Medulla oblongata (tissue), 1 donor: Measurements from ENCODE around the gene VPS16.

ENCODE experiments used
- DNase-seq: peaks from one replicate; pipeline ENCODE4 v3.0.0-alpha.2; 2015; ENCODE audit errors: extremely low spot score

VPS16 gene

GRCh38 chr20:2900845-2901592, 60.5 kb downstream of the VPS16 start:
- no peak for DNase-seq

- peak; percentile 36 for DNase-seq
These were observed 61.7 kb downstream of the VPS16 start for GRCh38 chr20:2902291-2902690.

GRCh38 chr20:2902818-2903217, 62.3 kb downstream of the VPS16 start:
- DNase-seq, result no peak

- no peak for DNase-seq
These were observed 63.1 kb downstream of the VPS16 start for GRCh38 chr20:2903686-2904085.

GRCh38 chr20:2907519-2907918, 67.0 kb downstream of the VPS16 start:
- no peak for DNase-seq

GRCh38 chr20:2909953-2910352, 69.4 kb downstream of the VPS16 start:
- no peak for DNase-seq

- DNase-seq, result no peak
These were observed 70.7 kb downstream of the VPS16 start for GRCh38 chr20:2911200-2911599.

- DNase-seq, result peak; percentile 54
These were observed 73.6 kb downstream of the VPS16 start for GRCh38 chr20:2914160-2914559.
